HS-27A (cell line): ENCODE results near the gene TASOR2.

ENCODE experiments used
- DNase-seq: peaks from one replicate; pipeline ENCODE4 v3.0.0-alpha.2; 2012; ENCODE audit warnings: low read depth, missing footprints

The TASOR2 gene

DNA sequence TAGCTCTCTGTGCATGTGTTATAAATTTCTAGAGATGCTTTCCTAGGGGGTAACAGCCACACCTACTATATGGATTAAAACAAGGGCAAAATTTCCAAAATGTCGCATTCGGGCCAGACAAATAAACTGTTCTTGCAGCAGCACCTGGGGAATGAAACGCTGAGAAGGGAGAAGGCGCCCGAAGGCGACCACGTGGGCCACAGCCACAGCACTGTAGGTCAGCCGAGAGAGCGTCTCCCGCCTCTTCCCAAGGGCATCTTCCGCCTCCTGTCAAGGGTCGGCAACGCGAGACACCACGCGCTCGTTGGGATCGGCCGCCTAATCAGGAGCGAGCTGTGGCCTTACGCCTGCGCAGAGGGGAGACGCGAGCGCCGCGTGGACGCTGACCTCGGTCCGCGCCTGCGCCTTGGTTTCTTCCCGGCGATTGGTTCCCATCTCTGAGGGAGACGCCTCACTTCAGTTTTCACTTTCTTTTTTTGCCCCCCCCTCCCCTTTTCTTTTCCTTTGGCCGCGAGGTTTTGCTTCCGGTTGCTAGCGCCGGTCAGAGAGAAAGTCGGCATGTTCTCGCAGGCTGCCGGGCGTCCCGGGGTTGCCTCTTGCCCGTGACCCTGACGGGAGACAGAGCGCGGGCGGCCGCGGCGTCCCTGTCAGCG, at the start of gene TASOR2:
Gene TASOR2 (plus strand): TSS at position 521 of the 653 bp plus-strand sequence. CDS start 35,805 bp downstream, outside the sequence.
- DNase-seq: peak; percentile 72

- no peak for DNase-seq
Measured at GRCh38 chr10:5634918-5635317, 49.7 kb upstream of the TASOR2 start.

DNA sequence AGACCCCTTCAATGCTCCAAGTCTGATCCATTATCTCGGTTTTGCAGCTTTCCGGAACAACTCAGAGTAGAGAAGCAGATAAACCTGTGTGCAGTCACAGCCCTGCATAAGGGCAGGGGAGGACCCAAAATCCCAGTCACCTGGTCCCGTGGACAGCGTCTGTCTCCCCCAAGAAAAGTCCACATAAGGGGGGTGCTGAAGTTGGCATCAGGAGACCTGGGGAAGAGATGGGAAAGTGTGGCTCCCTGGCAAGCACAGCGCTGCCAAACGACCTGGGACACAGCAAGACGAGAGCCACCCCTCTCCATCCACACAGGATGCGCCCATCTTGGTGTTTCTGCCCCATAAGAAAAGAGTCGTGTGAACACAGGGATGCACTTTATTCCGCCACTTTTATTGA, 46.1 kb upstream of the TASOR2 start:
- no peak for DNase-seq

DNA sequence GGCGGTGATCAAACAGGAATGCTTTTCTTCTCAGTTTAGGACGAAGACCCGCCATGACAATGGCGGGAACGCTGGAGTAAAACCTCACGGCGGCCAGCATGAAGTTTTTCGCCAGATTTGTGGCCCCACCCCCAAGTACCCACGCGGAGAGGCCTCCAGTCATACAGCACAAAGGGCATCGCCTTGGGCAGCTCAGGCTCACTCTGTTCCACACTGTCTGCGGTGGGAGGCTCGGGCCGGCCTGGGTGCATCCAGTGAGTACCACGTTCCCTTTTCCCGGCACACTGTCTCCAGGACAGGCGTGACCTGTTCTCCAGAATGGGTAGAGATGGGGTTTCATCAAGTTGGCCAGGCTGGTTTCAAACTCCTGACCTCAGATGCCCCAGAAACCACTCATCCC, 45.6 kb upstream of the TASOR2 start:
- DNase-seq: no peak

- no peak for DNase-seq
Measured at GRCh38 chr10:5640036-5640435, 44.6 kb upstream of the TASOR2 start.

DNA sequence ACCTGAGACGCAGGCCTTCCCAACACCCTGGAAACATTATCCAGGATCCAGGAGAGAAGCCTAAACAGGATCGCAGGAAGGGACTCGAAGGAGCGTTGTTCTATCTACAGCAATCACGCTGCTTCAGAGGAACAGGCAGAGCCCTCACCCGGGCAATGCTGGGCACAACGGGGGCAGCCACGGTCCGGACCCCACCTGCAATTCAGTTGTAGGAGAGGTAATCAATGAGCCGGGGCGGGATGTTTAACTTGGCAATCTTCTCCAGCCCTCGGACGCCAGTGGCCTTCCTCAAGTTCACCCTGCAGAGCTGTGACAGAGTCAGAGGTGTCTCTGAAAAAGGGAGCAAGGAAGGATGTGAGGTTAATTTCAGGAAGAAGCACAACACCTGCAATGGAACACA, 44.1 kb upstream of the TASOR2 start:
- no peak for DNase-seq

- DNase-seq: no peak
Measured at GRCh38 chr10:5641501-5641900, 43.1 kb upstream of the TASOR2 start.

GRCh38 chr10:5643346-5644067, 41.1 kb upstream of the TASOR2 start:
- DNase-seq: no peak

- DNase-seq: no peak
Measured at GRCh38 chr10:5644930-5645329, 39.7 kb upstream of the TASOR2 start.

GRCh38 chr10:5645375-5645774, 39.3 kb upstream of the TASOR2 start:
- no peak for DNase-seq

DNA sequence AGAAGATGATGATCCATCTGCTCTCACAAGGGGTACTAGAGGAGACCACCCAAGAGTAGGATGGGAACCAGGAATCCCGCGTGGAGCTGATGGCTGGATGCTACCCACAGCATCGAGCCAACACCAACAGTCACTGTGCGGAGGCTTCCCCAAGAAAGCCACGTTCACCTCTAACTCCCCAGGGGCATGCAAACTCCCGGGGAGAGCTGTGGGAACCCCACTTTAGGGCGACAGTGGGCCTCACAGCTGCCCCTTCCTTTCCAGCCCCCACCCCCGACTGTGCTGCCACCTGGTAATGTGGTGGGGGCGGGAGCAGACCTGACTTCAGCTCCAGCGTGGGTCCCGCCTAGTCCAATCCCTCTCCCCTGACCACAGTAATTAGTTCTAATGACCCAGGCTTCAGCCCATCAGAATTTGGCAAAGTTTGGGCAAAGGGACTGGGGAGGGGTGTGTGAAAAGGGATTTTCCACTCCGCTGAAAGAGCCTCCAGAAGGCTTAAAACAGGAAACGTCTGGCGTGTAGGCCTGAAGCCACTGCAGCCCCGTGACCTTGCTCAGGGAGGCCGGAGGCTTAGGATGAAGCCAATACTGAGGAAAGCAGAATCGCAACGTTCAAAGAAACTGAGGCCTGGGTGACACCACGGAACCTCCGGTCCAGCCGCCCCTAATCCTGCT, 38.6 kb upstream of the TASOR2 start:
- no peak for DNase-seq

GRCh38 chr10:5647507-5648240, 37.0 kb upstream of the TASOR2 start:
- DNase-seq: no peak

- DNase-seq: no peak
Measured at GRCh38 chr10:5648494-5649457, 35.9 kb upstream of the TASOR2 start.

DNA sequence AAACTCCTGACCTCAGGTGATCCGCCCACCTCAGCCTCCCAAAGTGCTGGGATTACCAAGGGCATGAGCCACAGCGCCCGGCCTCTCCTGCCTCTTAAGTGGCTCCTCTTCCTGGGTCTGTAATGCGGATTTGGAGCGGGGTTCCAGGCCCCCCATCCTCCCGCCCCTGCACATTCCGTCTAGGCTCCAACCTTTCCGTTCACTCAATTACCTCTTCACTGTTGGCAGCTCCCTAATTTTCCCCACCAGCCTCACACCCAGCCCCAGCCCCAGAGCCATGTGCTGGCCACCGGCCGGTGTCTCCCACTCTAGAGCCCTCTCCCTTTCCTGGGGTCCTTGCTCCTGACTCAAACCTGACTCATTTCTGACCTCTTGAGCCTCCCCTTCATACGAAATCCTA, 34.9 kb upstream of the TASOR2 start:
- no peak for DNase-seq

GRCh38 chr10:5650664-5651387, 33.8 kb upstream of the TASOR2 start:
- no peak for DNase-seq

GRCh38 chr10:5651388-5651764, 33.3 kb upstream of the TASOR2 start:
- no peak for DNase-seq

DNA sequence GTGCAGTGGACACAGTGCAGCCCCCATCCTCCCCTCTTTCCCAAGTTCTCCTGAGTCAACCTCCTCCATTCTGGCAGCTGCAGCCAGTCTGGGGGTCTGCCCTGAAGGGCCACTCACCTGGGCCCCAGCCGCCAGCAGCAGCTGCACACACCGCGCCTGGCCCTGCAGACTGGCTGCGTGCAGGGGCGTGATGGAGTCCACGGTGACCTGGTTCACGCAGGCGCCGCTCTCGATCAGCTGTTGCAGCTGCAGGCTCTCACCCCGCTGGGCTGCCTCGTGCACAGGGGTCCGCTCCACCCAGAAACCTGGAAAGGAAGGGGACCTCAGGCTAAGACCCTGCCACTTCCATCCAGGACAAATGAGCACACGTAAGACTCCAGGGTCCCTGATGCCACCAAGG, 31.9 kb upstream of the TASOR2 start:
- no peak for DNase-seq

DNA sequence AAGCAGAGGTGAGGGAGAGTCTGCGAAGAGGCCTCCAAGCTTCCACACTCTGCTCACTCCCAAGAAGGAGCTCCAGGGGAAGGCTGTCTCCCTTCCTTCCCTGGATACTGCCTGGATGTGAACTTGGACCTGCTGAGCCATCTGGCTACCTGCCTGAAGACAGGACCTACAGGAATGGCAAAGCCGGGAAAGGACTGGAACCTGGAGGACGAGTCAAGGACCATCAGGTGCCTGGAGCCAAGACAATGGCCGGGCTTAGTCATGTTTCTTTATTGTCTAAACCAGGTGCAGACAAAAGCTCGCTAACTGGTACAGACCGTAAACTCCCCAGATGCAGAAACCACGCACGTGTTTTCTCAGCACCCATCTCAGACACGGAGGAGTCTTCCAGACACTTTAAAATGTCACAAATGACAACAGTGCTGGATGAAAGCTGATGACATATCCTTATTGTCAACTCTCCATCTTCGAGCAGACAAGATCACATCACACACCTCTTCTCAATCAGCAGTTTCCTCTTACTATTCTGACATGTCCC, 30.4 kb upstream of the TASOR2 start:
- no peak for DNase-seq

DNA sequence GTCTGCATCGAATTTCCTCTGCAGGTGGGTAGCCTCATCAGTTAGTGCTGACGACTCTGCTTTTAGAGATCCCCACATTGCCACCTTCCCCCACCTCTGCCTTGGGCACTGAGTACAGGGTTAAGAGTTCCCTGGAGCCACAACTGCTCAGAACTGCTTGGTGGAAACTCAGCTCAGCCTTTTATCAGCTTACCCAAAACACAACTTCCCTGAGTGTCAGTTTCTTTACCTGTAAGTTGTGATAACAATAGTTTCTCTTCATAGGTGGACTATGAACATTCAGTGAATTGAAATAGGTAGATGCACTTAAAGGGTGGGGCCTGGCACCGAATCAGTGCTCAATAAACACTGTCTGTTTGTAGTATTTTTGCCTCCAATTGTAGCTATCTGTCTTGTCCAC, 29.5 kb upstream of the TASOR2 start:
- no peak for DNase-seq
